HepG2 (cell line): ENCODE data around the gene PCP4L1. TPM values are rescaled to one million over a fixed set of nuclear protein-coding genes. Genes with fewer than 3 reads are reported as not detected.

ENCODE experiments used
- ATAC-seq: fragments of 200-7000 bp; cut with Tn5 transposase; 3 replicates; pipeline ENCODE4 v1.9.1; 2020; ENCODE audit warnings: mild to moderate bottlenecking, moderate library complexity
- BruUV-seq: library from RNA; stranded (reverse); fragments of 400-500 nt; replicated peaks from 2 replicates; lab custom pipeline; 2021; lab: Mats Ljungman, UMichigan
- CTCF ChIA-PET: fragments of 300-600 bp; formaldehyde crosslinking; extraction: SDS; loops from one replicate; lab custom pipeline; 2021; ENCODE audit warnings: low total read pairs, inconsistent platforms, low intra/inter-chr PET ratio; lab: Yijun Ruan, JAX
- POLR2A ChIA-PET: fragments of 350-600 bp; sonication (Branson Sonifier 250); formaldehyde crosslinking; loops from one replicate; lab custom pipeline; 2020; ENCODE audit warnings: antibody characterized with exemption, inconsistent platforms; lab: Yijun Ruan, JAX
- DNase-seq: peaks from one replicate; pipeline ENCODE4 v3.0.0-alpha.2; 2015; ENCODE audit warnings: low spot score
- FAIRE-seq: peaks from 3 replicates; lab custom pipeline; 2011; peaks lifted over from hg19 to GRCh38; lab: Jason Lieb, UNC
- H2AFZ ChIP-seq: one replicate; pipeline ENCODE4 v1.6.1; 2011; ENCODE audit warnings: low read length, inconsistent platforms
- H3K27ac ChIP-seq: fragments of 300-600 bp; 3 replicates; pipeline ENCODE4 v1.8.0; 2011; ENCODE audit warnings: mixed run types, mild to moderate bottlenecking, mixed read lengths, low read length, inconsistent platforms; ENCODE audit not compliant: insufficient read depth; ENCODE audit errors: extremely low read length
- H3K27me3 ChIP-seq, 2 experiments: fragments of 200-600 bp in 1 of 2; 2 replicates in 1 of 2; 3 replicates in 1 of 2; pipeline versions ENCODE4 v1.6.0 to v1.8.0; 2011; ENCODE audit warnings: low read length in 2 of 2, mild to moderate bottlenecking in 2 of 2, moderate library complexity in 2 of 2, inconsistent platforms in 1 of 2; ENCODE audit not compliant: insufficient read depth in 2 of 2, control insufficient read depth in 1 of 2
- H3K36me3 ChIP-seq, 2 experiments: fragments of 200-600 bp in 1 of 2; replicated peaks in 1 of 2; 2 replicates in 1 of 2; 3 replicates in 1 of 2; pipeline versions ENCODE4 v1.5.1 to v1.8.0; 2011; ENCODE audit warnings: low read length in 2 of 2, inconsistent platforms in 1 of 2; ENCODE audit not compliant: insufficient read depth in 2 of 2, control insufficient read depth in 1 of 2
- H3K4me1 ChIP-seq: 2 replicates; pipeline ENCODE4 v1.5.1; 2012; ENCODE audit warnings: low read length, inconsistent platforms; ENCODE audit not compliant: insufficient read depth
- H3K4me2 ChIP-seq: 2 replicates; pipeline ENCODE4 v1.6.0; 2011; ENCODE audit warnings: low read depth, low read length, inconsistent platforms
- H3K4me3 ChIP-seq, 3 experiments: fragments of 200-600 bp in 1 of 3; sonication (generic), shearing (Covaris generic) in 1 of 3; replicated peaks in 1 of 3; 2 replicates each; pipeline ENCODE4 v1.5.1; 2011 to 2016; ENCODE audit warnings: low read length in 3 of 3, inconsistent platforms in 2 of 3, low read depth in 2 of 3, mild to moderate bottlenecking in 2 of 3, control low read depth in 1 of 3, mixed read lengths in 1 of 3; ENCODE audit not compliant: insufficient read depth in 1 of 3
- H3K79me2 ChIP-seq: one replicate; pipeline ENCODE4 v1.6.1; 2011; ENCODE audit warnings: low read length, inconsistent platforms; ENCODE audit not compliant: insufficient read depth
- H3K9ac ChIP-seq: 2 replicates; pipeline ENCODE4 v1.6.0; 2011; ENCODE audit warnings: mild to moderate bottlenecking, low read depth, low read length, inconsistent platforms; ENCODE audit not compliant: insufficient read depth
- H3K9me3 ChIP-seq: 2 replicates; pipeline ENCODE4 v1.5.1; 2012; ENCODE audit warnings: mild to moderate bottlenecking, low read length
- H4K20me1 ChIP-seq: 2 replicates; pipeline ENCODE4 v1.6.0; 2011; ENCODE audit warnings: inconsistent platforms, mild to moderate bottlenecking, low read length, moderate library complexity; ENCODE audit not compliant: insufficient read depth
- CCDC6 ChIP-seq: sonication (generic); formaldehyde crosslinking; IDR thresholded peaks from 2 replicates; pipeline ENCODE4 v1.8.1; 2022; ENCODE audit warnings: mild to moderate bottlenecking, missing genetic modification reagents, moderate library complexity
- CHD2 ChIP-seq: IDR thresholded peaks from 2 replicates; pipeline ENCODE4 v1.6.1; 2011; ENCODE audit warnings: low read depth, low read length, improper control_type of control experiment
- DRAP1 ChIP-seq: IDR thresholded peaks from 2 replicates; pipeline ENCODE4 v1.6.1; 2016; ENCODE audit warnings: missing genetic modification reagents, missing compliant biosample characterization
- ERF ChIP-seq: IDR thresholded peaks from 2 replicates; pipeline ENCODE4 v1.6.1; 2018; ENCODE audit warnings: missing biosample characterization, missing genetic modification reagents
- GATAD2A ChIP-seq: IDR thresholded peaks from 2 replicates; pipeline ENCODE4 v1.6.1; 2016
- KMT2A ChIP-seq: sonication (generic); formaldehyde crosslinking; IDR thresholded peaks from 2 replicates; pipeline ENCODE4 v1.4.0; 2020; ENCODE audit warnings: missing genetic modification reagents
- LBX2 ChIP-seq: sonication (generic); formaldehyde crosslinking; IDR thresholded peaks from 2 replicates; pipeline ENCODE4 v1.5.0; 2020; ENCODE audit warnings: missing genetic modification reagents, mild to moderate bottlenecking, borderline replicate concordance
- MEF2D ChIP-seq: sonication (generic); formaldehyde crosslinking; IDR thresholded peaks from 2 replicates; pipeline ENCODE4 v1.5.1; 2020; ENCODE audit warnings: mild to moderate bottlenecking, missing genetic modification reagents
- NFKBIZ ChIP-seq: IDR thresholded peaks from 2 replicates; pipeline ENCODE4 v1.6.1; 2018; ENCODE audit warnings: missing genetic modification reagents, missing compliant biosample characterization
- RAD21 ChIP-seq: fragments of 450-650 bp; formaldehyde crosslinking; IDR thresholded peaks from 2 replicates; pipeline ENCODE4 v1.5.0; 2020; ENCODE audit warnings: mild to moderate bottlenecking
- SAP130 ChIP-seq: IDR thresholded peaks from 2 replicates; pipeline ENCODE4 v1.6.1; 2016; ENCODE audit warnings: low read depth
- TBX2 ChIP-seq: sonication (generic); formaldehyde crosslinking; IDR thresholded peaks from 2 replicates; pipeline ENCODE4 v1.5.0; 2020; ENCODE audit warnings: missing genetic modification reagents, mild to moderate bottlenecking, borderline replicate concordance
- THRA ChIP-seq: sonication (generic); formaldehyde crosslinking; IDR thresholded peaks from 2 replicates; pipeline ENCODE4 v1.4.0; 2020; ENCODE audit warnings: missing genetic modification reagents, borderline replicate concordance
- ZNF687 ChIP-seq: sonication (generic); formaldehyde crosslinking; IDR thresholded peaks from 2 replicates; pipeline ENCODE4 v1.5.1; 2020; ENCODE audit warnings: mild to moderate bottlenecking, missing genetic modification reagents, moderate library complexity
- WGBS: methylation state at CpG from one replicate; pipeline ENCODE4 v1.1.6; 2017; ENCODE audit warnings: low lambda C conversion rate; 5-methylcytosine and 5-hydroxymethylcytosine counted together
- in situ Hi-C: cut with HindIII; loops from 2 replicates; pipeline ENCODE4 v1.10.0; 2017; ENCODE audit warnings: low pct_unique_long_range_greater_than_20kb; ENCODE audit not compliant: extremely low pct_ligation_motif_present
- intact Hi-C: fragments of 100-400 bp; cut with micrococcal nuclease; formaldehyde crosslinking; loops from one replicate; pipeline ENCODE4 v1.10.0; 2022; ENCODE audit not compliant: unreplicated experiment
- polyA plus RNA-seq, 8 experiments: library from polyadenylated mRNA; depleted of rRNA in 3 of 8; stranded (reverse) in 7 of 8; unstranded in 1 of 8; fragments of >200 nt; fragmentation: Illumina TruSeq in 4 of 8; extraction: Trizol in 4 of 8; gene quantifications; 2 replicates each; pipeline versions ENCODE4 v1.2.1 to v1.2.3, GENCODE V29; 2011 to 2016; ENCODE audit warnings: low read depth in 4 of 8, missing spikeins in 1 of 8, mixed read lengths in 1 of 8; ENCODE audit not compliant: insufficient read depth in 1 of 8
- total RNA-seq, 5 experiments: library from RNA; depleted of rRNA; stranded (reverse); fragments of >200 nt; fragmentation: Illumina TruSeq; extraction: Trizol; gene quantifications; 2 replicates each; pipeline ENCODE4 v1.2.3, GENCODE V29; 2016; ENCODE audit warnings: low read depth in 1 of 5

PCP4L1 gene
- total and polyA plus RNA-seq, 2 of the 13 experiments (the other 11 are each of a cell fraction or from before 2014, with no cell fraction given) = 0.28 TPM; not detected in 1

- BruUV-seq = TSS peak; percentile 27
- WGBS = 43% methylated on average over 7 of the region's 11 CpGs
- TF ChIP-seq RAD21 (CRISPR knock-in tag) (peak; percentile 95), MEF2D (CRISPR knock-in tag) (peak; percentile 16; the same call in 1 of the 2 replicates), ZNF687 (CRISPR knock-in tag) (peak; percentile 54), SAP130 (CRISPR knock-in tag) (peak; percentile 50; the same call in 1 of the 2 replicates), GATAD2A (CRISPR knock-in tag) (peak; percentile 52; the same call in 1 of the 2 replicates), NFKBIZ (CRISPR knock-in tag) (no peak), LBX2 (CRISPR knock-in tag) (no peak), CCDC6 (CRISPR knock-in tag) (peak; percentile 54; the same call in 1 of the 2 replicates), ERF (CRISPR knock-in tag) (peak; percentile 69), DRAP1 (CRISPR knock-in tag) (0 out of 2 replicates have a peak, but pooled peaks have one; percentile 24), KMT2A (CRISPR knock-in tag) (0 out of 2 replicates have a peak, but pooled peaks have one; percentile 24), THRA (peak; percentile 52; the same call in 1 of the 2 replicates), TBX2 (CRISPR knock-in tag) (0 out of 2 replicates have a peak, but pooled peaks have one; percentile 22), CHD2 (peak; percentile 49; the same call in 1 of the 2 replicates)
Observed at GRCh38 chr1:161209790-161210409, 48.6 kb upstream of the PCP4L1 start.

More at GRCh38 chr1:161209790-161210409, 48.6 kb upstream of the PCP4L1 start:
- H3K4me2 ChIP-seq = peak overlapping the region; percentile 21; the same call in 1 of the 2 replicates
- H3K36me3 ChIP-seq = peaks cover 18 to 81% of the 10 kb centered on the region in 2 experiments
- ATAC-seq (peak; percentile 96), DNase-seq (peak; percentile 79), FAIRE-seq (peak; percentile 86)
- intact Hi-C loops (loop anchor here (1.0 kb wide), 3 partner anchors 17 to 164 kb away; no protein-coding TSS in a partner anchor), in situ Hi-C loops (no loop called here)
- H3K9me3 ChIP-seq = no peaks in the 10 kb centered on the region
- CTCF ChIA-PET = interaction anchor here (0.9 to 3.7 kb wide), 8 partner anchors 15 to 172 kb away, joined by 3 to 26 read pairs (median 7); partner anchors contain the start of gene TOMM40L
- no peak overlapping the region for H3K27ac ChIP-seq
- POLR2A ChIA-PET = interaction anchor here (1.5 to 13.8 kb wide), 2 partner anchors 12 to 21 kb away, joined by 4 to 357 read pairs; partner anchors contain the start of genes APOA2 and TOMM40L
- H3K79me2 ChIP-seq = peaks cover 5% of the 10 kb centered on the region
- no peak overlapping the region for H2AFZ ChIP-seq
- no peak overlapping the region for H3K4me3 ChIP-seq
- H4K20me1 ChIP-seq = no peaks in the 10 kb centered on the region
- H3K4me1 ChIP-seq = peaks cover 25% of the 10 kb centered on the region
- no peaks in the 10 kb centered on the region for H3K27me3 ChIP-seq
- H3K9ac ChIP-seq = peak overlapping the region; percentile 20; the same call in 1 of the 2 replicates
